Measurements from ENCODE around the gene PDE1C.
"Not testable (repeated sequence)": the region's sequence is repeated elsewhere in the genome, so short reads cannot be mapped to it uniquely, and the experiment has no call there.

PDE1C gene

DNA sequence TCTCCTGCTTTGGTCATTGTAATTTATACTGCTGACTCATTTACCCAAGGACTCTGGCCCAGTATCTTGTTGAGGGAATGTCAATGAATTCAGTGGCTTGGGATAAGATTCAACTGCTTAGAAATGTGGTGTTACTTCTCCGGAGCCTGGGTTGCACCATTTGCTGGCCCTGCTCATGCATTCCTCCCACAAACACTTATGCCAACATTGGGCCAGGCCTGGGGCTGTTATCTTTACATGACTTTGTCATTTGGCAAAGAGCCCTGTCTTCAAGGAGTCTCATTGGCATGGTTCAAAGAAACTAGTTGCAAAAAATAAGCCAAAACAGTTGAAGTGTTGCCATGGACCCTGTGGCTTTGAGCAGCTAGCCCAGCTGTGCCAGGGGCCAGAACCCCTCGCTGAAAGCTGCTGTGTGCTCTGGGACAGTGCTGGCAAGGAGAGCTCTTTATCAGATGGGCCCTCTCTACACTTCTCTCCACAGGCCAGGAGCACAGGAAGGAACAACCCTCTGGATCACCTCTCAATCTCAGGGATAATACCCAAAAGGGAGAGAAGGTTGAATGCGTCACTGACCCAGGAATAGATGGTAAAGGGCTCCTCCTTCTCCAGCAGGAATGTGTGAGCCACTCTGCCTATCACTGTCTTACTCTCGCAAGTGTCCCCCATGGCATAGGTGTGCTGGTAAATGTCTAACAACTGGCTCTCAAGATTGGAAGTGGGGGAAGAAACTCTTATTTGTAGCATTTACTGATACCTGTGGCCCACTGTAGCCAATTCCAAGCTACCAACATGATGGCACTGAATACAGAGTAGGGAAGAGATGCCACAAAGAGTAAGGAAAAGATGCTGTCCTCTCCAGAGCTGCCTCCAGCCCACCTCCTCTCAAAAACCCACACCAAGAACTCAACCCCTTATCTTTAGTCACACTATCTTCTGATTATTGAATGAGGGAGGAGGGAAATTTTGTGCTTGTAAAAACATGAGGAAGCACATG, 23.5 kb upstream of the PDE1C start:
- no peak overlapping the region for H3K27ac ChIP-seq (ENCODE audit: low read length)

DNA sequence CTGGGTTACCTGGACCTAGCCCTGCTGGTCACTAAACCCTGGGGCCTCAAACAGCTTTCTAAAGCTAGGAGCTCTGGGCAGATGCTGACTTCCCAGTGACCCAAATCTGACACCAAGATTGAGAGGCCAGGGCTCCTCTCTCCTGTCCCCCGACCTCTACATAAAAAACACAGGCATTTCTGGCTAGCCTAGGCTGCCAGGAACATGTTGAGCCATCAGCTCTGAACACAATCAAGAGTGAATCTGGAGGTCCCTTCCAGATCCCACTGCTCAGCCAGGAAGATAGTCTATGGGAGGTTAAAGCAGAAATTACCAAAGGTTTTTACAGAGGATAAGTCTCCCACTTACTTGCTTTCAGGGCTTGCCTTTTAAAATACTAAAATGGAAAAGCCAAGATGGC, 22.1 kb upstream of the PDE1C start:
- Histone ChIP-seq H3K27me3 (ENCODE audit: low read depth, low read length) (no peaks in the 10 kb centered on the region), H3K27ac (ENCODE audit: low read length) (no peak overlapping the region), H3K4me1 (ENCODE audit: control insufficient read depth in 1 of 2, insufficient read depth in 2 of 2, low read length in 2 of 2) (no peaks in the 10 kb centered on the region)

More for the DNA sequence above, 23.5 kb upstream of the PDE1C start:
- Histone ChIP-seq H3K4me3 (ENCODE audit: low read depth in 1 of 2, low read length in 2 of 2) (no peak overlapping the region), H3K36me3 (ENCODE audit: control insufficient read depth in 1 of 2, insufficient read depth in 2 of 2, low read length in 2 of 2) (no peaks in the 10 kb centered on the region), H3K4me1 (ENCODE audit: control insufficient read depth in 1 of 2, insufficient read depth in 2 of 2, low read length in 2 of 2) (no peaks in the 10 kb centered on the region), H3K9me3 (ENCODE audit: control insufficient read depth in 1 of 2, low read length in 2 of 2) (no peaks in the 10 kb centered on the region), H3K27me3 (ENCODE audit: low read depth, low read length) (no peaks in the 10 kb centered on the region)

DNA sequence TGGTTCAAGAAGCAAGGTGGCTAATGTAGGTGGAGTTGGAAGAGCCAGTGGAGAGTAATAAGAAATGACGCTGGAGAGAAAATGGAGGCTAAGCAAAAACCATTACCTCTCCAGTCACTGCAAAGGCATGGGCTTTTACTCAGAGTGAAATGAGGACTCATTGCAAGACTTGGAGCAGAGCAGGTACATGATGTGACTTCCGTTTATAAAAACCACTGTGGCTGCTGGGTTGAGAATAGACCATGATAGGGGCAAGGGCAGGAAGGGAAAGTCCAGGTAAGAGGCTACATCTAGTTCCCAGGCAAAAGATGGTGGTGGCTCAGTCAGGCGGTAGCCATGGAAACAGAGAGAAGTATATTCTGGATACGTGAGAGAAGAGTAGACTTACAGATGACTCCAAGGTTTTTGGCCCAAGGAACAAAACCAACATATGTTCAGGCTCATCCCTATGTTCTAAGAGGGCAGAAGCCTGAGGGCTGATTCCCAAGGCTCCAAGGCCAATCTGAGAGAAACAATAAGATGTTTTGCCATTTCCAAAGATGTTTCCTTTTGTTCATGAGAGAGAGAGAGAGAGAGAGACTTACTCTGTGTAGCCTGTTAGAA, 21.5 kb upstream of the PDE1C start:
- H3K27me3 ChIP-seq (ENCODE audit: low read depth, low read length): no peaks in the 10 kb centered on the region
- H3K9me3 ChIP-seq (ENCODE audit: control insufficient read depth in 1 of 2, low read length in 2 of 2): peaks cover 0 to 4% of the 10 kb centered on the region in 2 donors
- no peaks in the 10 kb centered on the region for H3K36me3 ChIP-seq (ENCODE audit: control insufficient read depth in 1 of 2, insufficient read depth in 2 of 2, low read length in 2 of 2)
- H3K27ac ChIP-seq (ENCODE audit: low read length): no peak overlapping the region
- no peak overlapping the region for H3K4me3 ChIP-seq (ENCODE audit: low read depth in 1 of 2, low read length in 2 of 2)
- H3K4me1 ChIP-seq (ENCODE audit: control insufficient read depth in 1 of 2, insufficient read depth in 2 of 2, low read length in 2 of 2): no peaks in the 10 kb centered on the region

More for the DNA sequence above, 22.1 kb upstream of the PDE1C start:
- no peak overlapping the region for H3K4me3 ChIP-seq (ENCODE audit: low read depth in 1 of 2, low read length in 2 of 2)
- peaks cover 0 to 4% of the 10 kb centered on the region in 2 donors for H3K9me3 ChIP-seq (ENCODE audit: control insufficient read depth in 1 of 2, low read length in 2 of 2)
- no peaks in the 10 kb centered on the region for H3K36me3 ChIP-seq (ENCODE audit: control insufficient read depth in 1 of 2, insufficient read depth in 2 of 2, low read length in 2 of 2)

DNA sequence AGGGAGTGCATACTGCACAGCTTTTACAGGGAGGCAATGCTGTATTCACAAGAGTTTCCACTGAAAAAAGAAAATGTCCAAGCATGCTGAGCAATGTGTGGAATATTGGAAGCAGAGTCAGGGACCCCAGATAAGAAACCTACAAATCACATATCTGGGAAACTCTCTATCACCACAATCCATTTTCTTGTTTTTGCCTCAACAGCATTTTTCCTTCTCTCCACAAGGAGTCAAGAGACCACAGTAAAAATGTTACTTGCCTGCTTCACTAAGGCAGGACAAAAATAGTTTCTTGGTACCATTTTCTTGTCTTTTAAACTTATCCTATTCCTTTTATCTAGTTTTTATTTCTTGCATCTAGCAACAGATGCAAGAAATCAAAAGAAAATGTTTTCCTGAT, 19.5 kb upstream of the PDE1C start:
- Histone ChIP-seq H3K4me1 (ENCODE audit: control insufficient read depth in 1 of 2, insufficient read depth in 2 of 2, low read length in 2 of 2) (no peaks in the 10 kb centered on the region), H3K36me3 (ENCODE audit: control insufficient read depth in 1 of 2, insufficient read depth in 2 of 2, low read length in 2 of 2) (no peaks in the 10 kb centered on the region), H3K27me3 (ENCODE audit: low read depth, low read length) (no peaks in the 10 kb centered on the region), H3K27ac (ENCODE audit: low read length) (no peak overlapping the region), H3K4me3 (ENCODE audit: low read depth in 1 of 2, low read length in 2 of 2) (no peak overlapping the region), H3K9me3 (ENCODE audit: control insufficient read depth in 1 of 2, low read length in 2 of 2) (peaks cover 0 to 4% of the 10 kb centered on the region in 2 donors)

DNA sequence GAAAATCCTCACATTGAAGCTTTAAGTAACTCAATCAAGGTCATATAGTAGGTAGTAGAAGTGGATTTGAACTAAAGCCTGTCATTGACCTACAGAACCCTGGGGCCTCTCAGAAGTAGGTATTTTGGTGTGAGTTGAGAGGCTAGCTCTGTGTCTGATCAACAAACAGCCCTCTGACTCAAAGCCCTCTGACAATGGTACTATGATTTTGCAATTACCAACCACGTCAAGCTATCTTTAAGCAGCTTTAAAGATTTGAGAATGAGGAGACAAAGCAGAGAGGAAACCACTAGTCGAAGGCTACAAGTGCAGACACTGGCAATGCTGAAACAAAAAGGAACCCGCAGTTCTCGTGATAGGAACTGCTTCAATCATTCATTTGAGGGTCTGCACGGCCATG, 19.0 kb upstream of the PDE1C start:
- H3K4me3 ChIP-seq (ENCODE audit: low read depth in 1 of 2, low read length in 2 of 2): no peak overlapping the region
- H3K36me3 ChIP-seq (ENCODE audit: control insufficient read depth in 1 of 2, insufficient read depth in 2 of 2, low read length in 2 of 2): no peaks in the 10 kb centered on the region
- H3K9me3 ChIP-seq (ENCODE audit: control insufficient read depth in 1 of 2, low read length in 2 of 2): peaks cover 0 to 4% of the 10 kb centered on the region in 2 donors
- H3K4me1 ChIP-seq (ENCODE audit: control insufficient read depth in 1 of 2, insufficient read depth in 2 of 2, low read length in 2 of 2): no peaks in the 10 kb centered on the region
- no peaks in the 10 kb centered on the region for H3K27me3 ChIP-seq (ENCODE audit: low read depth, low read length)
- no peak overlapping the region for H3K27ac ChIP-seq (ENCODE audit: low read length)

DNA sequence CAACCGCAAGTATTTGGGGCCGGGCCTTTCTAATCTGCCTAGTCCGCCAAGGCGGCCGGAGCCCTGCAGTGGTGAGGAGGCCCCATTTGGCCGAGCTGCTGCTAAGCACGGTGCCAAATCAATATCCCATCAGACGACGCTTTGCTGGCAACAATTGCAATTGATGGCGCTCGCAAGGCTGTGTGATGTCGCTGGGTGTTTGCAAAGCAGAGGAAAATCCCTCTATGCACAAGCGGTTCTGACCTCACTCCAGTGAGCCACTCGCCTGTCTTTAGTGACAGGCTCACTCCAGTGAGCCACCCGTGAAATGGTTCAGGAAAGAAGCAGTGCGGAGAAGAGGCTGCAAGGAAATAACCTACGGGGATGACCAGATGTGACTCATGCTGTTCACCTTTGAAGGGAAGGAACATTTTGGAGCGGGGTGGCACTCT, 18.3 kb upstream of the PDE1C start:
- peaks cover 0 to 4% of the 10 kb centered on the region in 2 donors for H3K9me3 ChIP-seq (ENCODE audit: control insufficient read depth in 1 of 2, low read length in 2 of 2)
- H3K36me3 ChIP-seq (ENCODE audit: control insufficient read depth in 1 of 2, insufficient read depth in 2 of 2, low read length in 2 of 2): no peaks in the 10 kb centered on the region
- H3K27ac ChIP-seq (ENCODE audit: low read length): no peak overlapping the region
- H3K27me3 ChIP-seq (ENCODE audit: low read depth, low read length): no peaks in the 10 kb centered on the region
- no peak overlapping the region for H3K4me3 ChIP-seq (ENCODE audit: low read depth in 1 of 2, low read length in 2 of 2)
- H3K4me1 ChIP-seq (ENCODE audit: control insufficient read depth in 1 of 2, insufficient read depth in 2 of 2, low read length in 2 of 2): no peaks in the 10 kb centered on the region

DNA sequence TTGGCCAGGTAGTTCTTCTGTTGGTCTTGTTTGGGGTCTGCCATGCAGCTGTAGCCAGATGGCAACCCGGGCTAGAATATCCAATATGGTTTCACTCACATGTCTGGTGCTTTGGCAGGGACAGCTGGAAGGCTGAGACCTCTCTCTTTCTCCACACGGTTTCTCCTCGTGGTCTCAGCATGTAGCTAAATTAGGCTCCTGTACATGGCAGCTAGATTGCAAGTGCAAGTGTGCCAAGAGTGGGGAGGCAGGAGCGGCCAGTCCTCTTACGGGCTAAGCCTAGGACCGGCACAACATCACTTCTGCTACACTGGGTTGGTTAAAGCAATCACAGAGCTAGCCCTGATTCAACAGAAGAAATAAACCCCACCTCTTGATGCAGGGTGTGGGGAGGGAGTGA, 9.3 kb upstream of the PDE1C start:
- H3K27me3 ChIP-seq (ENCODE audit: low read depth, low read length): no peaks in the 10 kb centered on the region
- no peaks in the 10 kb centered on the region for H3K9me3 ChIP-seq (ENCODE audit: control insufficient read depth in 1 of 2, low read length in 2 of 2)
- H3K4me3 ChIP-seq (ENCODE audit: low read depth in 1 of 2, low read length in 2 of 2): no peak overlapping the region
- no peak overlapping the region for H3K27ac ChIP-seq (ENCODE audit: low read length)
- no peaks in the 10 kb centered on the region for H3K4me1 ChIP-seq (ENCODE audit: control insufficient read depth in 1 of 2, insufficient read depth in 2 of 2, low read length in 2 of 2)
- no peaks in the 10 kb centered on the region for H3K36me3 ChIP-seq (ENCODE audit: control insufficient read depth in 1 of 2, insufficient read depth in 2 of 2, low read length in 2 of 2)

DNA sequence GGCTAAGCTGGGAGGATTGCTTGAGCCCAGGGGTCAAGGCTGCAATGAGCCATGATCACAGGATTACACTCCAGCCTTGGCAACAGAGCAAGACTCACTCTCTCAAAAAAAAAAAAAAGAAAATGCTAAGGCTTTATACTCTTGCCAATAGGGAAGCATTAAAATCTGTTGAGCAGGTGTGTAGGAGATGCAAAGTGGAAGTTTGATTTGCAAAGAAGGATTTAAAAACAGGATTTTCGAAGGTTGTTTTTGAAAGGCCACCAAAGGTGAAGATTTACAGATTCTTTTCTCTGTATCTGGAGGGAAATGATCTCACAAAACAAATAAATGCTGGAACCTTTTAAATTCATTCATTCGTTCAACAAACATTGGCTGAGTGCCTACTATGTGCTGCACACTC, 8.6 kb upstream of the PDE1C start:
- H3K27ac ChIP-seq (ENCODE audit: low read length): no peak overlapping the region
- H3K36me3 ChIP-seq (ENCODE audit: control insufficient read depth in 1 of 2, insufficient read depth in 2 of 2, low read length in 2 of 2): no peaks in the 10 kb centered on the region
- no peaks in the 10 kb centered on the region for H3K27me3 ChIP-seq (ENCODE audit: low read depth, low read length)
- H3K9me3 ChIP-seq (ENCODE audit: control insufficient read depth in 1 of 2, low read length in 2 of 2): no peaks in the 10 kb centered on the region
- H3K4me1 ChIP-seq (ENCODE audit: control insufficient read depth in 1 of 2, insufficient read depth in 2 of 2, low read length in 2 of 2): no peaks in the 10 kb centered on the region
- H3K4me3 ChIP-seq (ENCODE audit: low read depth in 1 of 2, low read length in 2 of 2): no peak overlapping the region

DNA sequence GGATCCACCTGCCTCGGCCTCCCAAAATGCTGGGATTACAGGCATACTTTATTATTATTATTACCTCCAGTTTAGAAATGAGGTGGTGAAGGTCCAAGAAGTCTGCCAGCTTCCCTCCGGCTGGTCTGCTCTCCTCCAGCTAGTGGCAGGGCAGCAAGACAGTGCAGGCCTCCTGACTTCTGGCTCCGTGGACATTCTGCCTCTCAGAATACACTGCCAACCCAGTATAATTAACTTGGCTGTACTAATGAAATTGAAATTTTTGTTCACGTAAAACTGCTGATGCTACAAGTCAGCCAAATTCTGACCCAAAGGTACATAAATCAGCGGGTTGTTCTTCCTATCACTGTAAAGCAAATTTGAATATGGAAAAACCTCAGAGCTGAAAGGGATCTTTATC, 7.6 kb upstream of the PDE1C start:
- Histone ChIP-seq H3K4me3 (ENCODE audit: low read depth in 1 of 2, low read length in 2 of 2) (no peak overlapping the region), H3K27ac (ENCODE audit: low read length) (no peak overlapping the region), H3K9me3 (ENCODE audit: control insufficient read depth in 1 of 2, low read length in 2 of 2) (no peaks in the 10 kb centered on the region), H3K27me3 (ENCODE audit: low read depth, low read length) (no peaks in the 10 kb centered on the region), H3K36me3 (ENCODE audit: control insufficient read depth in 1 of 2, insufficient read depth in 2 of 2, low read length in 2 of 2) (no peaks in the 10 kb centered on the region), H3K4me1 (ENCODE audit: control insufficient read depth in 1 of 2, insufficient read depth in 2 of 2, low read length in 2 of 2) (no peaks in the 10 kb centered on the region)

DNA sequence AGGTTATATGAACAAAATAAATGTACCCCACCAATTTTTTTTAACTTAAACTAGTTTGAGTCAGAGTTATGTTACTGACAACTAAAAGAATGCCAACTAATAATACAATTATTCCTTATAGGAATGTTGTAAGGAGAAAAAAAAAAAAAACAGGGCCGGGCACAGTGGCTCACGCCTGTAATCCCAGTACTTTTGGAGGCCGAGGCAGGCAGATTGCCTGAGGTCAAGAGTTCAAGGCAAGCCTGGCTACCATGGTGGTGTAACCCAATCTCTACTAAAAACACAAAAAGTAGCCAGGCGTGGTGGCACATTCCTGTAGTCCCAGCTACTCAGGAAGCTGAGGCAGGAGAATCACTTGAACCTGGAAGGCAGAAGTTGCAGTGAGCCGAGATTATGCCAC, 6.6 kb upstream of the PDE1C start:
- H3K27ac ChIP-seq (ENCODE audit: low read length); H3K4me3 ChIP-seq (ENCODE audit: low read depth in 1 of 2, low read length in 2 of 2); H3K27me3 ChIP-seq (ENCODE audit: low read depth, low read length); H3K36me3 ChIP-seq (ENCODE audit: control insufficient read depth in 1 of 2, insufficient read depth in 2 of 2, low read length in 2 of 2); H3K4me1 ChIP-seq (ENCODE audit: control insufficient read depth in 1 of 2, insufficient read depth in 2 of 2, low read length in 2 of 2); H3K9me3 ChIP-seq (ENCODE audit: control insufficient read depth in 1 of 2, low read length in 2 of 2): not testable (repeated sequence)

DNA sequence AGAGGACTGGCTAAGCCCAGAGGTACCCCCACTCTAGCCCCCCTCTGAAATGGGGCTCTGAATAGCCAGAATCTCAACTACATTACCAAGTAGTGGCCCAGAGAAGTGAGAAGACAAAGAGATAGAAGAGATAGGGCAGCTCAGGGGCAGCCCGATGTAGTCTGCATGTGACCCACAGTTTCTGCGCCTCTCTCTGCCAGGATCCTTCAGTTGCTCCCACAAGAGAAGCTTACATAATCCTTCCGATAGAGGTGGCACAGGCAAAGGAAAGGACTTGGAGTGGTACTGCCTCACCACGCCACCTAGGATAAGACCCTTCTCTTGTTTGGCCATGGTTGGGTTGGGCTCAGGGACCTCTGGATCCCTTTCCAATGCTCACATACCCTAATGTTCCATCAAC, 5.4 kb upstream of the PDE1C start:
- no peak overlapping the region for H3K27ac ChIP-seq (ENCODE audit: low read length)
- H3K4me3 ChIP-seq (ENCODE audit: low read depth in 1 of 2, low read length in 2 of 2): no peak overlapping the region
- no peaks in the 10 kb centered on the region for H3K9me3 ChIP-seq (ENCODE audit: control insufficient read depth in 1 of 2, low read length in 2 of 2)
- no peaks in the 10 kb centered on the region for H3K36me3 ChIP-seq (ENCODE audit: control insufficient read depth in 1 of 2, insufficient read depth in 2 of 2, low read length in 2 of 2)
- H3K4me1 ChIP-seq (ENCODE audit: control insufficient read depth in 1 of 2, insufficient read depth in 2 of 2, low read length in 2 of 2): peaks cover 0 to under 1% of the 10 kb centered on the region in 2 donors
- peaks cover 5% of the 10 kb centered on the region for H3K27me3 ChIP-seq (ENCODE audit: low read depth, low read length)

Measured in muscle layer of duodenum (tissue), 2 donors.